HepG2 (cell line): ENCODE measurements around the gene SYNE1. TPM values are rescaled to one million over a fixed set of nuclear protein-coding genes. Genes with fewer than 3 reads are reported as not detected.
A peak's percentile ranks its signal among the peaks of the same experiment; 100 is the strongest.

Source experiments
- ATAC-seq: fragments of 200-7000 bp; cut with Tn5 transposase; 3 replicates; pipeline ENCODE4 v1.9.1; 2020; ENCODE audit warnings: mild to moderate bottlenecking, moderate library complexity
- BruUV-seq: library from RNA; stranded (reverse); fragments of 400-500 nt; replicated peaks from 2 replicates; lab custom pipeline; 2021; lab: Mats Ljungman, UMichigan
- CTCF ChIA-PET: fragments of 300-600 bp; formaldehyde crosslinking; extraction: SDS; loops from one replicate; lab custom pipeline; 2021; ENCODE audit warnings: low total read pairs, inconsistent platforms, low intra/inter-chr PET ratio; lab: Yijun Ruan, JAX
- POLR2A ChIA-PET: fragments of 350-600 bp; sonication (Branson Sonifier 250); formaldehyde crosslinking; loops from one replicate; lab custom pipeline; 2020; ENCODE audit warnings: antibody characterized with exemption, inconsistent platforms; lab: Yijun Ruan, JAX
- DNase-seq: peaks from one replicate; pipeline ENCODE4 v3.0.0-alpha.2; 2015; ENCODE audit warnings: low spot score
- FAIRE-seq: peaks from 3 replicates; lab custom pipeline; 2011; peaks lifted over from hg19 to GRCh38; lab: Jason Lieb, UNC
- H2AFZ ChIP-seq: one replicate; pipeline ENCODE4 v1.6.1; 2011; ENCODE audit warnings: low read length, inconsistent platforms
- H3K27ac ChIP-seq: fragments of 300-600 bp; 3 replicates; pipeline ENCODE4 v1.8.0; 2011; ENCODE audit warnings: mixed run types, mild to moderate bottlenecking, mixed read lengths, low read length, inconsistent platforms; ENCODE audit not compliant: insufficient read depth; ENCODE audit errors: extremely low read length
- H3K27me3 ChIP-seq, 2 experiments: fragments of 200-600 bp in 1 of 2; 2 replicates in 1 of 2; 3 replicates in 1 of 2; pipeline versions ENCODE4 v1.6.0 to v1.8.0; 2011; ENCODE audit warnings: low read length in 2 of 2, mild to moderate bottlenecking in 2 of 2, moderate library complexity in 2 of 2, inconsistent platforms in 1 of 2; ENCODE audit not compliant: insufficient read depth in 2 of 2, control insufficient read depth in 1 of 2
- H3K36me3 ChIP-seq, 2 experiments: fragments of 200-600 bp in 1 of 2; replicated peaks in 1 of 2; 2 replicates in 1 of 2; 3 replicates in 1 of 2; pipeline versions ENCODE4 v1.5.1 to v1.8.0; 2011; ENCODE audit warnings: low read length in 2 of 2, inconsistent platforms in 1 of 2; ENCODE audit not compliant: insufficient read depth in 2 of 2, control insufficient read depth in 1 of 2
- H3K4me1 ChIP-seq: 2 replicates; pipeline ENCODE4 v1.5.1; 2012; ENCODE audit warnings: low read length, inconsistent platforms; ENCODE audit not compliant: insufficient read depth
- H3K4me2 ChIP-seq: 2 replicates; pipeline ENCODE4 v1.6.0; 2011; ENCODE audit warnings: low read depth, low read length, inconsistent platforms
- H3K4me3 ChIP-seq, 3 experiments: fragments of 200-600 bp in 1 of 3; sonication (generic), shearing (Covaris generic) in 1 of 3; replicated peaks in 1 of 3; 2 replicates each; pipeline ENCODE4 v1.5.1; 2011 to 2016; ENCODE audit warnings: low read length in 3 of 3, inconsistent platforms in 2 of 3, low read depth in 2 of 3, mild to moderate bottlenecking in 2 of 3, control low read depth in 1 of 3, mixed read lengths in 1 of 3; ENCODE audit not compliant: insufficient read depth in 1 of 3
- H3K79me2 ChIP-seq: one replicate; pipeline ENCODE4 v1.6.1; 2011; ENCODE audit warnings: low read length, inconsistent platforms; ENCODE audit not compliant: insufficient read depth
- H3K9ac ChIP-seq: 2 replicates; pipeline ENCODE4 v1.6.0; 2011; ENCODE audit warnings: mild to moderate bottlenecking, low read depth, low read length, inconsistent platforms; ENCODE audit not compliant: insufficient read depth
- H3K9me3 ChIP-seq: 2 replicates; pipeline ENCODE4 v1.5.1; 2012; ENCODE audit warnings: mild to moderate bottlenecking, low read length
- H4K20me1 ChIP-seq: 2 replicates; pipeline ENCODE4 v1.6.0; 2011; ENCODE audit warnings: inconsistent platforms, mild to moderate bottlenecking, low read length, moderate library complexity; ENCODE audit not compliant: insufficient read depth
- BATF2 ChIP-seq: sonication (generic); formaldehyde crosslinking; IDR thresholded peaks from 2 replicates; pipeline ENCODE4 v1.8.0; 2022; ENCODE audit warnings: mild to moderate bottlenecking, missing genetic modification reagents, moderate library complexity
- E2F5 ChIP-seq: sonication (generic); formaldehyde crosslinking; conservative IDR thresholded peaks from 2 replicates; pipeline ENCODE4 v1.4.0; 2020; ENCODE audit warnings: missing genetic modification reagents
- GMEB1 ChIP-seq: sonication (generic); formaldehyde crosslinking; IDR thresholded peaks from 2 replicates; pipeline ENCODE4 v1.5.1; 2020; ENCODE audit warnings: missing genetic modification reagents, mild to moderate bottlenecking, borderline replicate concordance
- GPBP1L1 ChIP-seq: sonication (generic); formaldehyde crosslinking; IDR thresholded peaks from 2 replicates; pipeline ENCODE4 v1.5.0; 2020; ENCODE audit warnings: mild to moderate bottlenecking, missing genetic modification reagents
- KDM4B ChIP-seq: sonication (generic); formaldehyde crosslinking; IDR thresholded peaks from 2 replicates; pipeline ENCODE4 v1.4.0; 2020; ENCODE audit warnings: missing genetic modification reagents
- MAFK ChIP-seq, 2 experiments: IDR thresholded peaks in 1 of 2; conservative IDR thresholded peaks in 1 of 2; 2 replicates each; pipeline ENCODE4 v1.6.1; 2011; ENCODE audit warnings: improper control_type of control experiment in 2 of 2, low read length in 2 of 2
- ZNF282 ChIP-seq: fragments of 450-650 bp; IDR thresholded peaks from 2 replicates; pipeline ENCODE4 v1.6.1; 2018; ENCODE audit not compliant: partially characterized antibody
- ZNF460 ChIP-seq: sonication (generic); formaldehyde crosslinking; IDR thresholded peaks from 2 replicates; pipeline ENCODE4 v1.5.1; 2020; ENCODE audit warnings: missing genetic modification reagents, mild to moderate bottlenecking, borderline replicate concordance
- ZNF496 ChIP-seq: sonication (generic); formaldehyde crosslinking; IDR thresholded peaks from 2 replicates; pipeline ENCODE4 v1.8.1; 2023; ENCODE audit warnings: mild to moderate bottlenecking, moderate library complexity, missing genetic modification reagents; ENCODE audit not compliant: insufficient replicate concordance
- WGBS: methylation state at CpG from one replicate; pipeline ENCODE4 v1.1.6; 2017; ENCODE audit warnings: low lambda C conversion rate; 5-methylcytosine and 5-hydroxymethylcytosine counted together
- in situ Hi-C: cut with HindIII; loops from 2 replicates; pipeline ENCODE4 v1.10.0; 2017; ENCODE audit warnings: low pct_unique_long_range_greater_than_20kb; ENCODE audit not compliant: extremely low pct_ligation_motif_present
- intact Hi-C: fragments of 100-400 bp; cut with micrococcal nuclease; formaldehyde crosslinking; loops from one replicate; pipeline ENCODE4 v1.10.0; 2022; ENCODE audit not compliant: unreplicated experiment
- polyA plus RNA-seq, 8 experiments: library from polyadenylated mRNA; depleted of rRNA in 3 of 8; stranded (reverse) in 7 of 8; unstranded in 1 of 8; fragments of >200 nt; fragmentation: Illumina TruSeq in 4 of 8; extraction: Trizol in 4 of 8; gene quantifications; 2 replicates each; pipeline versions ENCODE4 v1.2.1 to v1.2.3, GENCODE V29; 2011 to 2016; ENCODE audit warnings: low read depth in 4 of 8, missing spikeins in 1 of 8, mixed read lengths in 1 of 8; ENCODE audit not compliant: insufficient read depth in 1 of 8
- total RNA-seq, 5 experiments: library from RNA; depleted of rRNA; stranded (reverse); fragments of >200 nt; fragmentation: Illumina TruSeq; extraction: Trizol; gene quantifications; 2 replicates each; pipeline ENCODE4 v1.2.3, GENCODE V29; 2016; ENCODE audit warnings: low read depth in 1 of 5

Gene SYNE1
- total and polyA plus RNA-seq, 2 of the 13 experiments (the other 11 are each of a cell fraction or from before 2014, with no cell fraction given), result 5.5 to 15.9 TPM

GRCh38 chr6:152117156-152118133, 519.7 kb downstream of the SYNE1 start:
- H3K9ac ChIP-seq, result no peak overlapping the region
- no peak for FAIRE-seq

More at GRCh38 chr6:152117156-152118133, 519.7 kb downstream of the SYNE1 start:
- POLR2A ChIA-PET, result no interaction called here
- Histone ChIP-seq H3K4me1 (no peaks in the 10 kb centered on the region), H4K20me1 (no peaks in the 10 kb centered on the region), H3K27ac (no peak overlapping the region), H3K36me3 (no peaks in the 10 kb centered on the region), H2AFZ (no peak overlapping the region), H3K9me3 (no peaks in the 10 kb centered on the region), H3K4me3 (no peak overlapping the region), H3K4me2 (no peak overlapping the region), H3K79me2 (no peaks in the 10 kb centered on the region), H3K27me3 (peaks cover 2 to 7% of the 10 kb centered on the region in 2 experiments; a peak in 2 of 5 replicates)
- 50% methylated on average over 8 of the region's 9 CpGs for WGBS
- CTCF ChIA-PET, result no interaction called here
- no peak for TF ChIP-seq MAFK (conservative IDR thresholded peaks at IDR 0.05 in 1 of 2, IDR thresholded peaks at IDR 0.05 in 1 of 2; ENCODE audit: low read length in 2 of 2)
- TF ChIP-seq ZNF496 (CRISPR knock-in tag), result no peak
- TF ChIP-seq BATF2 (CRISPR knock-in tag), result no peak
- TF ChIP-seq ZNF282, result no peak
- no peak for TF ChIP-seq KDM4B (CRISPR knock-in tag)
- TF ChIP-seq ZNF460 (CRISPR knock-in tag), result no peak
- no peak for TF ChIP-seq GMEB1
- no peak for TF ChIP-seq E2F5 (CRISPR knock-in tag)
- TF ChIP-seq GPBP1L1, result no peak
- DNase-seq (no peak), ATAC-seq (peak; percentile 36; the same call in 1 of the 3 replicates)
- intact Hi-C loops, result no loop called here
- in situ Hi-C loops, result no loop called here
- no TSS peak for BruUV-seq
